GM21723 (cell line): ENCODE data around the gene FOXO3.
"Not testable (repeated sequence)": the region's sequence is repeated elsewhere in the genome, so short reads cannot be mapped to it uniquely, and the experiment has no call there.

Source experiments
- ATAC-seq: cut with Tn5 transposase; IDR thresholded peaks from one replicate; pipeline ENCODE4 v1.9.1; 2021; ENCODE audit warnings: mild to moderate bottlenecking, moderate library complexity; ENCODE audit not compliant: unreplicated experiment

FOXO3 gene

GRCh38 chr6:108656836-108657235 lies 96.1 kb downstream of the FOXO3 start:
- ATAC-seq = no peak

- no peak for ATAC-seq
These were observed 97.5 kb downstream of the FOXO3 start for GRCh38 chr6:108658174-108658573.

GRCh38 chr6:108658785-108659184 lies 98.1 kb downstream of the FOXO3 start:
- ATAC-seq = not testable (repeated sequence)

DNA sequence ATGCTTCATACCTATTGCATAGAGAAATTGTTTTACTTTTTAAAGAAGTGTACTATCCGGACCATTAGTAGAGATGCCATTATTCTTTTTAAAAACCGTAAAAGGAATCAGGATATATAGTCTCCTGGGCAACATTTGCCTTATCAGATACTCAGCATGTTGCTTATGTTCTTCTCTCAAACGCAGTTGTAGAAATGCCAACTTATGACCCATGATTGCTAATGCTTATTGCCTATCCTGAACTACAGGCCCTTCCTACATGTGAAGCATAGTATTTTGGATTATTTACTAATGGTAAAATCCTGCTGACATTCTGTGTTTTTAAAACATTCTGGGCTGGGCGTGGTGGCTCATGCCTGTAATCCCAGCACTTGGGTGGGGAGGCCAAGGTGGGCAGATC lies 99.5 kb downstream of the FOXO3 start:
- no peak for ATAC-seq

- no peak for ATAC-seq
These were observed 100.7 kb downstream of the FOXO3 start for GRCh38 chr6:108661430-108661829.

DNA sequence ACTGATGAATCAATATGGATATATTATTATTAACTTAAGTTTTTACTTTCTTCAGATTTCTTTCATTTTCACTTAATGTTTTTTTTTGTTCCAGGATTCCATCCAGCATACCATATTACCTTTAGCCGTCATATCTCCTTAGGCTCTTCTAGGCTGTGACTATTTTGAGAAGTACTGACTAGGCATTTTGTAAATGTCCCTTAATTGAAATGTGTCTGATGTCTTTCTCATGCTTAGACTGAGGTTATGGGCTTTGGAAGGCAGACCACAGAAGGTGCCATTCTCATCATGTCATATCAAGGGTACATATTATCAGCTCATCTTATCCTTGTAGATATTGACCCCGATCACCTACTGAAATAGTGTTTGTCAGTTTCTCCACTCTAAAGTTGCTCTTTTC lies 101.3 kb downstream of the FOXO3 start:
- ATAC-seq = no peak

- no peak for ATAC-seq
These were observed 102.0 kb downstream of the FOXO3 start for GRCh38 chr6:108662702-108663101.

DNA sequence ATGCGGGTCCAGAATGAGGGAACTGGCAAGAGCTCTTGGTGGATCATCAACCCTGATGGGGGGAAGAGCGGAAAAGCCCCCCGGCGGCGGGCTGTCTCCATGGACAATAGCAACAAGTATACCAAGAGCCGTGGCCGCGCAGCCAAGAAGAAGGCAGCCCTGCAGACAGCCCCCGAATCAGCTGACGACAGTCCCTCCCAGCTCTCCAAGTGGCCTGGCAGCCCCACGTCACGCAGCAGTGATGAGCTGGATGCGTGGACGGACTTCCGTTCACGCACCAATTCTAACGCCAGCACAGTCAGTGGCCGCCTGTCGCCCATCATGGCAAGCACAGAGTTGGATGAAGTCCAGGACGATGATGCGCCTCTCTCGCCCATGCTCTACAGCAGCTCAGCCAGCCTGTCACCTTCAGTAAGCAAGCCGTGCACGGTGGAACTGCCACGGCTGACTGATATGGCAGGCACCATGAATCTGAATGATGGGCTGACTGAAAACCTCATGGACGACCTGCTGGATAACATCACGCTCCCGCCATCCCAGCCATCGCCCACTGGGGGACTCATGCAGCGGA lies 102.9 kb downstream of the FOXO3 start:
- not testable (repeated sequence) for ATAC-seq

- ATAC-seq = no peak
These were observed 104.9 kb downstream of the FOXO3 start for GRCh38 chr6:108665495-108666196.

DNA sequence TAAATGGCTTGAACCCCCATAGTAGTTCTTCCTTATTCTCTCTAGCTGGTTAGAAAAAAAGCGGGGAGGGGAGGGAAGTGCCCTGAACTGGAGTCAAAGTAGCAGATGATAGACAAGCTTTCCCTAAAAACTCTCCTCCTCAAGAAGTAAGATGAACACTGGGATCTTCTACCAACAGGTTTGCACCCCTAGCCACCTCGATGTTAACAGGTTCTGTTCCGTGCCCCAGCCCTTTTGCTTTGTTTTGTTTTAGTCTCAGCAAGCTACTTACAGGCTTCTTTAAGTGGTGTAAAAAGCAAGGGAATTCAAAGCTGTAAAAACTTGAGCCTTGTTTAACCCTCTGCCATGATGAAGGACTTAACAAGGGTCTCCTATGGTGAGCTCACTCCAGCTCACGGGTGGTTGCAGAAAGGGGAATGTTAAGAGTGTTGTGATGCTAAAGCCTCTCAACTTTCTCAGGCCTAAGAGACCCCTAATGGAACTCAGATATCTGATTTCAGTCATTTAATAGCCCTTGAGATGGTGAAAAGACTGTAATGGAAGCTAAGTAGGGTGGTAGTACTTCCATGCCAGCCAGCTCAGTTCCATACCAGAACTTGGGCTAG lies 106.0 kb downstream of the FOXO3 start:
- ATAC-seq = no peak

DNA sequence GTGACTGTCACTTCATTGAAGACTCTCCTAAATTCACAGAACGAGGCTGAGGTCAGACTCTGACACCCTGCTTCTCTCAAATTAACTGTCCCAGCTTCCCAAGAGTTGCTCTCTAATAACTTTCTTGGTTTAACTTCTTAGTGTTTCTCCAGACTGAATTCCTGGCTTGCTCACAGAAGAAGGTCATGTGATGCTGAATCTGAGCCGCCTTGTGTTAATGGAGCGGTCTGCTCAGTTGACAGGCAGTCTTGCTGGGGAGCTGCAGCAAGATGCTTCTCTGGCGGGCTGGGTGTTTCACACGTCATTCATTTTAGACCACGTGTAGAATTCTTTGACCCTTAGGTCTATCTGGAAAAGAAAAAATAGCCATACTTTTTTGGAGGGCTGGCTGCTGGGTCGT lies 107.3 kb downstream of the FOXO3 start:
- no peak for ATAC-seq

- ATAC-seq = no peak
These were observed 109.0 kb downstream of the FOXO3 start for GRCh38 chr6:108669673-108670072.

DNA sequence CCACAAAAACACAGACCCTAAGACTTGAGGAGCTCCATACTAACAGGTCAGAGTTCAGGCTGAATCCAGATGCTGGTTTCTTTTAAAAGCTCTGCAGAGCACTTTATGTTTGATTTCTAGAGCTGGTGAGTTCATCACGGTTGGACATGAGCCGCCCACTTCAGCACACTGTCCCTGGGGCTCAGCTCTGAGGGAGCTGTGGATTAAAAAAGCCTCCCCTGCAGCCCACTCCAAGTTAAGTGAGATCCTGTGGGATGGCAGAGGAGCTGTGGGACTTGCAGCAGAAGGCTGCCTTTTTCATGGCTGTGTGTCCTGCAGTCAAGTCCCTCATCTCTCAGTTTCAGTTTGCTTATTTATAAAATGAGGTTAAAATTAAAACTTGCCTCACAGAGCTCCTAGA lies 110.5 kb downstream of the FOXO3 start:
- no peak for ATAC-seq

GRCh38 chr6:108671790-108672189 lies 111.1 kb downstream of the FOXO3 start:
- no peak for ATAC-seq

DNA sequence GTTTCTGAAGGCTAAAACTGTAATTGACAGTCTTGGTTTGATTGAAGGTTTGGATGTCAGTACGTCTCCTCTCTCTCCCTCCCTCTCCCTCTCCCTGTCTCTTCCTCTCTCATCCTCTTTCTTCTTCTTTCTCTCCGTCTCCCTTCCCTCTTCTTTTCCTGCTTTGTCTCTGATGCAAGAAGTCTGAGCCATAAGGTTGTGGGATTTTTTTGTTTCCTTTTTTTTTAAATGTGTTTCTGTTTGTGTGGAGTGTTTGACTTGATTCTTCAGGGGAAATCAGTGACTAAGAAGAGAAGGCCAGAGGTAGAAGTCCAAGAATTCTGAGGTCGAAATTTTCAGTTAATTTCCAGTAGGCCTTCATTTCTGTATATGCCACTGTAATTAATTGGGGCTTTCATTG lies 111.9 kb downstream of the FOXO3 start:
- no peak for ATAC-seq

DNA sequence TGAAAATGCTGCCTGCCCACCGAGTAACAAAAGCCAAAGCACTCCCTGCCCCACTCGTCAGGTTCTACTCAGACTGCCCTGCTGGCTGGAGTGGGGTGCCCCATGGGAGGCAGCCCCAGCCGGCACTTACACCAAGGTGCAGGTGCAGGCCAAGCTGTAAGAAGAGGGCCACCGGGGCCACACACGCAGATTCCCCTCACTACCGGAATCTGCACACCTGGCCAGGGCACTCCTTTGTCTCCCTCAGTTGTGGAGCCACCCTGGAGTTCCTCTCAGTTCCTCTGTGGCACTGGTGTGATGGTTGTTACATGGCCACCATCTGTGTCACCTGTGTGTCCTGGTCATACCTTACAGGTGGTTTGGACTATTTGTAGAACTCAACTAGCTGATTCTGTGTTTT lies 112.4 kb downstream of the FOXO3 start:
- ATAC-seq = no peak

- ATAC-seq = no peak
These were observed 112.9 kb downstream of the FOXO3 start for GRCh38 chr6:108673602-108674001.

GRCh38 chr6:108675226-108676200 lies 114.8 kb downstream of the FOXO3 start:
- ATAC-seq = no peak

- ATAC-seq = no peak
These were observed 115.8 kb downstream of the FOXO3 start for GRCh38 chr6:108676555-108676954.

DNA sequence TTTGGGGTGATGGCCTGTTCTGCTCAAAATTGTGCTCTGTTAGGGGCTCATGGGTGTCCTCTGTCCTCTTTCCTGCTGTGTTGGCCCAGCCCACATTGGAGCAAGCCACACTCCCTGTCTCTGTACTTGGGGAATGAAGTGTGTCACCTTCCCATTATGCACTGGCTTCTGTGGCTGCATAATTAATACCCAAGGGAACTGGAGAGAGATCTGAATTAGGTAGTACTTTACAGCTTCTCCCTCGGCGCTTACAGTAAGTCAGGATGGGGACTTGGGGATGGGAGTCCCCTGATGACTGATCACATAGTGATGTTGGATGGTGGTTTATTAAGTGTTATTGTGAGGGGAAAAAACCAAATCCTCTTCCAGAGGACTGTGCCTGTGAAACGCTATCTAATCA lies 116.6 kb downstream of the FOXO3 start:
- ATAC-seq = no peak

- no peak for ATAC-seq
These were observed 117.2 kb downstream of the FOXO3 start for GRCh38 chr6:108677894-108678293.
